Colonic mucosa (tissue), 4 donors: Measurements from ENCODE around the gene NPAS3. TPM values are rescaled to one million over a fixed set of nuclear protein-coding genes. Genes with fewer than 3 reads are reported as not detected.

Experiments used
- DNase-seq: peaks from one replicate; pipeline ENCODE4 v3.0.0-alpha.2; 2020
- H3K27ac ChIP-seq: fragments of 200-600 bp; one replicate; pipeline ENCODE4 v1.8.0; 2021
- H3K27me3 ChIP-seq: fragments of 200-600 bp; one replicate; pipeline ENCODE4 v1.8.0; 2021
- H3K36me3 ChIP-seq: fragments of 200-600 bp; one replicate; pipeline ENCODE4 v1.8.0; 2021
- H3K4me1 ChIP-seq: fragments of 200-600 bp; one replicate; pipeline ENCODE4 v1.8.0; 2021; ENCODE audit warnings: mild to moderate bottlenecking
- H3K4me3 ChIP-seq: fragments of 200-600 bp; one replicate; pipeline ENCODE4 v1.8.0; 2021
- H3K9ac ChIP-seq, 2 donors: one replicate each; pipeline ENCODE4 v1.7.0; 2013; ENCODE audit warnings: control low read depth in 2 of 2, low read depth in 2 of 2, low read length in 2 of 2
- H3K9me3 ChIP-seq: fragments of 200-600 bp; one replicate; pipeline ENCODE4 v1.8.0; 2021
- intact Hi-C: fragments of 100-400 bp; cut with DNase I; formaldehyde crosslinking; loops from one replicate; pipeline ENCODE4 v1.14.1; 2022
- total RNA-seq, 2 donors: library from RNA; stranded (reverse); fragmentation: NEBNext Ultra II Directional in 1 of 2; extraction: Animal tissue kit (Norgen Biotek cat#: 25700) in 1 of 2; gene quantifications; one replicate each; pipeline ENCODE4 v1.2.1, GENCODE V29; 2021
- TF ChIP-seq, protein P1 (sequence below): fragments of 200-600 bp; IDR thresholded peaks from one replicate; pipeline ENCODE4 v1.8.0; 2022; ENCODE audit warnings: antibody characterized with exemption, mild to moderate bottlenecking
- donor health status: healthy.
- donor health status: DM: no; HTN: no; CAD: no.
- donor health status: DM: no; HTN: no; CAD: no.

Gene NPAS3
- total RNA-seq, 2 donors from 2014 or later = 0.79 to 1.6 TPM

DNA sequence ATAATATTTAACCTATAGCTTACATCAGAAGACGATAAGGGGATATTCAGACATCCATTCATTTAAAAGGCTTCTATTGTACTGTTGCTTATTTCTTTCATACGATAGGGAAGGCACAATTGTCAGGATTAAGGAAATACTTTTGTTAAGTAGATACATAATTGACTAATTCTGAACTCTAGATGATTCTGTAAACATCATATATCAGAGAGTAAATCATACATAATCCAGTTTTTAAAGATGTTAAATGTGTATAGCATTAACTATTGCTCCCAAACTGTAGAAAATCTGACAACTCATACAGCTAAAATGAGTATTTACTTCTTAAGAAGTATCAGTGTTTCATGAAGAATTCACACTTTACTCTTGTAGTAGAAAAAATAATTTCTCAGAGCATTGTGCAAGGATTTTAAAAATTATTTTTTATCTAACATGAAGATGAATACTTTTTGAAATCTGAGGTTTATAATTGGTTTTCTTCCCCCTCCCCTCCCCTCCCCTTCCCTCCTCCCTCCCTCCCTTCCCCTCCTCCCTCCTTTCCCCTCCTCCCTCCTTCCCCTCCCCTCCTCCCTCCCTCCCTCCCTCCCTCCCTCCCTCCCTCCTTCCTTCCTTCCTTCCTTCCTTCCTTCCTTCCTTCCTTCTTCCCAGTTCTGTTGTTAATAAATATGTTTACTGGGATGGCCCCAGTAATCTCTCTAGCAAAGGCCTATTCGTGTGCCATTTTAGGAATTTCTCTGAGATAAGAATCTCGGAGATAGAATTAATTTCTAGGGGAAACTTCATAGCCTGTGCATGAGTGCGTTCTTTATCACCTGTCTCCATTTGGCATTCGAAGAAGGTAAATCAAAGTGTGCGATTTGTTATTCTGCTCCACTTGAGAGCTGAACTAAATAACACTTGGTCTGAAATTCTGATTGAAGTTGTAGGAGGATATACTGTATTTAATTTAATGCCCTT is 2.3 kb downstream of the NPAS3 start:
- Histone ChIP-seq H3K27me3 (peaks cover 27% of the 10 kb centered on the region), H3K36me3 (no peaks in the 10 kb centered on the region), H3K9ac (no peak overlapping the region), H3K27ac (peak overlapping the region; percentile 10), H3K4me1 (no peaks in the 10 kb centered on the region), H3K9me3 (no peaks in the 10 kb centered on the region), H3K4me3 (peak overlapping the region; percentile 26)
- intact Hi-C loops = no loop called here
- DNase-seq = no peak
- TF ChIP-seq, protein P1, sequence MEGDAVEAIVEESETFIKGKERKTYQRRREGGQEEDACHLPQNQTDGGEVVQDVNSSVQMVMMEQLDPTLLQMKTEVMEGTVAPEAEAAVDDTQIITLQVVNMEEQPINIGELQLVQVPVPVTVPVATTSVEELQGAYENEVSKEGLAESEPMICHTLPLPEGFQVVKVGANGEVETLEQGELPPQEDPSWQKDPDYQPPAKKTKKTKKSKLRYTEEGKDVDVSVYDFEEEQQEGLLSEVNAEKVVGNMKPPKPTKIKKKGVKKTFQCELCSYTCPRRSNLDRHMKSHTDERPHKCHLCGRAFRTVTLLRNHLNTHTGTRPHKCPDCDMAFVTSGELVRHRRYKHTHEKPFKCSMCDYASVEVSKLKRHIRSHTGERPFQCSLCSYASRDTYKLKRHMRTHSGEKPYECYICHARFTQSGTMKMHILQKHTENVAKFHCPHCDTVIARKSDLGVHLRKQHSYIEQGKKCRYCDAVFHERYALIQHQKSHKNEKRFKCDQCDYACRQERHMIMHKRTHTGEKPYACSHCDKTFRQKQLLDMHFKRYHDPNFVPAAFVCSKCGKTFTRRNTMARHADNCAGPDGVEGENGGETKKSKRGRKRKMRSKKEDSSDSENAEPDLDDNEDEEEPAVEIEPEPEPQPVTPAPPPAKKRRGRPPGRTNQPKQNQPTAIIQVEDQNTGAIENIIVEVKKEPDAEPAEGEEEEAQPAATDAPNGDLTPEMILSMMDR = no peak

DNA sequence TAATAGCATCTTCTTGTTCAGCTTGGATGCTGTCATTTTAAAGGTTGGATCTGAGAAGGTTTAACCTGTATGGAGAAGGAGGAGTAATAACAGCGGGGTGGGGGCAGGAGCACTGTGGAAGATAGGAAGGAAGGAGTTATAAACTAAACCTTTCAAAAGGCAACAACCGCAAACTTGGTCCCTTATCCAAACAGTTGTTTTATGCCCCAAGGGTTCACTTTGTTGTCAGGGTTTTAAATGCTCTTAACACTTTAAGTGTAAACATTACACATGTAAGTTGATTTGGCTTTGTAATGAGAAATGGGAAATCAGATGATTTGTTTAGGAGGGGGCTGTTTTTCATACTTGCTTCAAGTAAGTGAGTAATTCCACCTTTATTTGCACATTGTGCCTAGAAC is 3.0 kb downstream of the NPAS3 start:
- Histone ChIP-seq H3K27me3 (peaks cover 21% of the 10 kb centered on the region), H3K4me1 (no peaks in the 10 kb centered on the region), H3K9ac (no peak overlapping the region), H3K36me3 (no peaks in the 10 kb centered on the region), H3K27ac (no peak overlapping the region), H3K9me3 (no peaks in the 10 kb centered on the region), H3K4me3 (no peak overlapping the region)
- TF ChIP-seq, protein P1 = no peak
- DNase-seq = no peak
- intact Hi-C loops = no loop called here

GRCh38 chr14:32947081-32947480 is 8.4 kb downstream of the NPAS3 start:
- intact Hi-C loops = no loop called here

DNA sequence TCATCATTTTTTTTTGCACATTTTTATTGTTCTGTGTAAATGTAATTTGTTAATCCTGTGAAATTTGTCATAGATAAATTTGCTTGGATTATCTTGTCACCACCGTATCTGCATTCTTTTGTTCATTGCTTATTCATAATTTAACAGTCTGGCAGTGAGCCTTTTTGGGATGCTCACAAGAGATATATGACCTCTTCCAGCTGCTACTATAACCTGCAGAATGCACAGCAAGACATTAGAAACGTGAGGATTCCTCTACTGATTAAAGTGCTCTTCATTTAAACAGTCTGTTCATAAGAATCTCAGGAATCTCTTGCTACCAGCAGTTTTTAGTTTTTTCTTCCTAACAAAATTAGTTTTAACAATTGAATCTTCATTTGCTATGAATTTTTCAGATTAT is 9.1 kb downstream of the NPAS3 start:
- DNase-seq = no peak

More at GRCh38 chr14:32947081-32947480, 8.4 kb downstream of the NPAS3 start:
- TF ChIP-seq, protein P1 = no peak
- H3K4me1 ChIP-seq = no peaks in the 10 kb centered on the region
- no peak for DNase-seq
- H3K27ac ChIP-seq = no peak overlapping the region
- no peaks in the 10 kb centered on the region for H3K36me3 ChIP-seq
- no peaks in the 10 kb centered on the region for H3K27me3 ChIP-seq
- H3K9ac ChIP-seq = no peak overlapping the region
- H3K9me3 ChIP-seq = no peaks in the 10 kb centered on the region
- H3K4me3 ChIP-seq = no peak overlapping the region

DNA sequence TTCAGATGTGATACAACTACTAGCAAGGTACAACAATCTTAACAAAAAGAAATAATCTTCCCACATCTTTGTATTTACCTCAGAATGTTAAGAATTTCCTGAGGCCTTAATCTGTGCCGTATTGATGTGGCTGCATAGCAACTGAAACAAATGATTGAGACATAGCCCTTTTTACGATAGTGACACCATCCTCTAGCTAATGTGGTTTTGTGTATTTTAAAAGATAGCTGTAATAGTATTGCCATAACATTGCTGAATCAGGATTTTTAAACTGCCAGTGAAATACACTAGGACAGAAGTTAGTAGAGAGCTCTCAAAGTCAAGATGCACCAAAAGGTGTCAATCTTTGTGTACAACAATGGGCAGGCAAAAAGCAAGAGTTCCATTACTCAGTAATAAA is 11.9 kb downstream of the NPAS3 start:
- Histone ChIP-seq H3K27me3 (no peaks in the 10 kb centered on the region), H3K4me3 (no peak overlapping the region), H3K4me1 (no peaks in the 10 kb centered on the region), H3K9me3 (no peaks in the 10 kb centered on the region), H3K27ac (no peak overlapping the region), H3K36me3 (no peaks in the 10 kb centered on the region), H3K9ac (no peak overlapping the region)
- DNase-seq = no peak
- intact Hi-C loops = no loop called here
- TF ChIP-seq, protein P1 = no peak

More for the DNA sequence above, 9.1 kb downstream of the NPAS3 start:
- no peak overlapping the region for H3K4me3 ChIP-seq
- intact Hi-C loops = no loop called here
- H3K9me3 ChIP-seq = no peaks in the 10 kb centered on the region
- H3K9ac ChIP-seq = no peak overlapping the region
- H3K27me3 ChIP-seq = no peaks in the 10 kb centered on the region
- TF ChIP-seq, protein P1 = no peak
- H3K36me3 ChIP-seq = no peaks in the 10 kb centered on the region
- H3K27ac ChIP-seq = no peak overlapping the region
- H3K4me1 ChIP-seq = no peaks in the 10 kb centered on the region
